Activated effector memory CD4-positive, alpha-beta T cell treated with Interleukin-2 at 50 U/mL for 16 hours (primary cell): ENCODE measurements around the gene LPAR6.

Experiments used
- DNase-seq: peaks from one replicate; pipeline ENCODE4 v3.0.0-alpha.2; 2020

Gene LPAR6

DNA sequence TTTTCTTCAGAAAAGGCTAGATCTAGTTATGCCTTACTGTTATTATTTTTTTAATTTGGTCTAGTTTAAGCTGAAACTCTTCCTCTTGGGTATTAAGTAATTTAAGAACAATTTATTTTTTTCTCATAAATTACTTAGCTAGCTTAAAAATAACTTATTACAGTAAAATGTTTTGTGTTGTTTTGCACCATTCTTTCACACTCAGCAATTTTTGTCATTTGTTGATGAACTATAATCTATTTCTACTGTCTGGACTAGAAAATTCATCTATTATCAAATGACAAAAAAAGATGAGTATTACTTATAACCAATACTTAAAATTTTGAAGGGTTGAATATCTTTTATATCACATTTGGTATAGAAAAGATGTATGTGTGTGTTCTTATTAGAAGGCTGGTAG lies 1.6 kb upstream of the LPAR6 start:
- no peak for DNase-seq

DNA sequence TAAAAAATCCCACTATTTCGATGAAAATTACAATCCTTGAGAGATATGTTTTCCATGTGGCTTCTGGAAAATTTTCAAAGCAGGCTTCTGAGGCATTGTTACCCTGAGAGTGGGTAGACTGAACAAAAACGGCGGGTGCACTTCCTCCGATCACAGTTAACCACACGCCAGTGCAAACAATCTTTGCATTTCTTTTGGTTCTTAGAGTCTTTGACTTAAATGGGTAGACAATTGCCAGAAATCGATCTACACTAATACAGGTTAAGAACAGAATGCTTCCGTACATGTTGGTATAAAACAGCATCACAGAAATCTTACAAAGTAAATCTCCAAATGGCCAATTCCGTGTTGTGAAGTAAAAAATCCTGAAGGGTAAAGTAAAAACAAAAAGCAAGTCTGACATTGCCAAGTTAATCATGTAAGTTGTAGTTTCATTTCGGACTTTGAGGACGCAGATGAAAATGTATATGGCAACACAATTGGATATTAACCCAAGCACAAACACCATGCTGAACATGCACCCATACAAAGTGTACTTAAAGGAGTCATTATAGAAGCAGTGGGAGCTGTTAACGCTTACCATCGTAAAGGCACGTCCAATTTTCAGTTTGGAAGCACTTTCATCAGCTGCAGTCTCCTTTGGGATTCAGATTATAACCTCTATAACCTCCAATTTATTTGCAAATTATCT lies 927 bp downstream of the LPAR6 start:
- DNase-seq, result no peak

DNA sequence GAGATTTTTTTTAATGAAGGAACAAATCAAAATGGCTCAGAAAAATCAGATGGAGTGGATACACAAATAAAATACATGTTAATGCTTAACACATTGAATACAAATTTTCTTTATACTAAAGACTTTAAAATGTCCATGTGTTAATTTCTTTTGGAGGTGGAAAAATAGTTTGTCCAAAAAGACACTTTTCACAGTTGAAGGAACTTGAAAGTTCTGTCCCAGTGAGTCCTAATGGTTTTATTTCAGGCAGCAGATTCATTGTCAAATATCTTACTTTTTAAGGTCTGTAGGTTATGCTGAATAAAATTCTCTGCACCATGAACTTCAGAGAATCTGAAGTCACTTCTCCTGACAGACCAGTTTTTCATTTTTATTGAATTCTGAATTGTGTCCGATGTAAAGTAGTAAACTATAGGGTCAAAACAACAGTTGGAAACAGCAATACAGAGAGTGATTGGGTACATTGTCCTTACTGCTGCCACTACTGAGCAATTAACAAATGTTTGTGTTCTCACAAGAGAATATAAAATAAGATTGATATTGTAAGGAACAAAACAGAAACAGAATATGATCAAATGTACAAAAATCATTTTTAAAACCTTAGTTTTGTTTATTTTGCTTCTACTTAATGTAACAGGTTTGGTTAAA lies 1.6 kb downstream of the LPAR6 start:
- DNase-seq, result no peak

DNA sequence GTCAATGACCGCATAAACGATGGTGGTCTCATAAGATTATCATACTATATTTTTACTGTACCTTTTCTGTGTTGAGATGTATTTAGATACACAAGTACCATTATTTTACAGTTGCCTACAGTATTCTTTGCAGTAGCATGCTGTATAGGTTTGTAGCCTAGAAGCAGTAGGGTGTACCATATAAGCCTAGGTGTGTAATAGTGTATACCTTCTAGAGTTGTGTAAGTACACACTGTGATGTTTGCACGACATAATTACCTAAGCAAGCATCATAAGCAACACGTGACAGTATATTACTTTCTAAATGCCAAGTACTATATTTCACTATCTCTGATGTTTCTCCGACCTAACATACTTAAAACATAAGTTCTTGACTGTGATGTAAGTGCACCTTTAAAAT lies 2.7 kb downstream of the LPAR6 start:
- DNase-seq, result no peak

DNA sequence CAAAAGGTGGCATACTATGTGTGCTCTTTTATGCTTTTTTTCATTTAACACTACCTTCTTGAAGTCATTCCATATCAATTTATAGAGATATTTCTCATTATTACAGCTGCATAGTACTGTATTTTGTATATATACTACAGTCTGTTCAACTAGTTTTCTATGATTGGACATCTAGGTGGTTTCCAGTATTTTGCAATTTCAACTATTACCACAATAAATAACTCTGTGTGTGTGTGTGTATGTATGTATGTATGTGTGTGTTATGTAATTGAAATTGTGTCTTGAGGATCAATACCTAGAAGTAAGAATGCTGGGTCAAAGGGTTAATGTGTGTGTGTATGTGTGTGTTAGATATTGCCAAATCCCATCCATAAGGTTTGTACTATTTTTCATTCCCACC lies 7.0 kb downstream of the LPAR6 start:
- DNase-seq, result no peak

DNA sequence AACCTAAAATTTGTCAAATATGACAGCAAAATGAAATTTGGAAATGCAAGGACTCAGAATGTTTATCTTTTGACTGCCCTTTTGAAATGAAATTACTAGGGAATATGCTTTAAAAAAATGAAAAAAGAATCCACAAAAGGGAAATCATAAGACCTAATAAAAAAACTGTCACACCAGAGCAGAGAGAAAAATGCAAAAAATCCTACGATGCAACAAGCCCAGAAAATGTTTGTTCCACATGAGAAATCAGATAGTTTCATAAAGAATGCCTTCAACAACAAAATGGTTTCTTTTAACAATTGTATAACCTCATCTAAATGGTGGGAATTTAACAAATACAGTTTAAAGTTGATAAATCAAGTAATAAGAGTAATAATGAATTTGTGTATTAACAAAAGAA lies 8.0 kb downstream of the LPAR6 start:
- no peak for DNase-seq

DNA sequence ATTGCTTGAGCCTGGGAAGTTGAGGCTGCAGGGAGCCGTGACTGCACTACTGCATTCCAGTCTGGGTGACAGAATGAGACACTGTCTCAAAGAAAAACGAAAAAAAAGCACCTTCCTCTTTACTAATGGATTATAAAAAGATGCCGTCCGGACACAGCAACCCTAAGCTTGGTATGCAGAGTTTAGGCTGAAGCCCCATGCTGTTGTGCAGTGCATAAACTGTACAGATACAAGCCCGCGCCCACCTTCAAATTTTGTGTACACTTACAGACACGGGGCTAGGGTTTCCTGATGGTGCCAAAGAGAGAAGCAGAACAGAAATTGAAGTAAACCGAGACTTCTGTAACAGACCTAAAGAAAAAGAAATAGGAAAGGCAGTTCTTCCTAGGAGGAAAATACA lies 9.0 kb downstream of the LPAR6 start:
- no peak for DNase-seq

DNA sequence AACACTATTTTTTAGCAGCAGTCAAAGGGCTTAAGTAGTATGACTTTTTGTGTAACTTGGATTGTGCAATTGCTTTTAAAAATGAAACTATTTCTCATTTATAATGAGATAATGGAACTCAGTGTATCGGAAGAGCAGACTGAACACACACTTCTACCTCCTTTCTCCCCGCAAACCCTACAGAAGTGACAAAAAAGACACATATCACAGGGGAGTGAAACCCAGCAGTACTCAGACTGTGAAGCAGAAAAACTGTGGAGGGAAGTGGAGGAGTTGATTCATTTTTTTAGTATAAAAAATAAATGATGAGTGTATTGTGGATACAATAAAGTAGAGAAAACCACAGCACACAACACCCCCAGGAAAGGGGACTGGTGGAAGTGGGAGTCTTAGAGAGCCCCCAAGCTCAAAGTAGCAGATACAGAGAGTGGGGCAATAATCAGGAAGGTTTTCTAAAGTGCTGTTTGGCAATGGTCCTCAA lies 9.7 kb downstream of the LPAR6 start:
- no peak for DNase-seq

DNA sequence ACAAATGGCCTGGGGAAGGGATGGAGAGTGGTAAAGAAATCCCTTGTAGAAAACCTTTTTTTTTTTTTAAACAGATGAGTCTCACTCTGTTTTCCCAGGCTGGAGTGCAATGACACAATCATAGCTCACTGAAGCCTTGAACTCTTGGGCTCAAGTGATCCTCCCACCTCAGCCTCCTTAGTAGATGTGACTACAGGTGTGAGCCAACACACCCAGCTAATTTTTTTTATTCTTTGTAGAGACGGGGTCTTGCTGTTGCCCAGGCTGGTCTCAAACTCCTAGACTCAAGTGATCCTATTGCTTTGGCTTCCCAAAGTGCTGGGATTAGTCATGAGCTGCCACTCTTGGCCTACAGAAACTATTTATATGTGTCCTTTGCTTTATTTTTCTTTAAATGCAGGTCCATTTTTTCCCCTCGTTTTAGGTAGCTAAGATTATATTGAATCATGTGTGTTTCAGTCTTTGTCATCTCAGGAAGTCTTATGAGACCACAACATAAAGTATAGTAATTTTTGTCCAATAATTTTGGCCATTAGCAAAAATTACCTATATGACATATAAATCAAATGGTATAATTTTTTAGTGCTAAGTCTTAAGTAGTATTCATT lies 10.5 kb downstream of the LPAR6 start:
- no peak for DNase-seq

DNA sequence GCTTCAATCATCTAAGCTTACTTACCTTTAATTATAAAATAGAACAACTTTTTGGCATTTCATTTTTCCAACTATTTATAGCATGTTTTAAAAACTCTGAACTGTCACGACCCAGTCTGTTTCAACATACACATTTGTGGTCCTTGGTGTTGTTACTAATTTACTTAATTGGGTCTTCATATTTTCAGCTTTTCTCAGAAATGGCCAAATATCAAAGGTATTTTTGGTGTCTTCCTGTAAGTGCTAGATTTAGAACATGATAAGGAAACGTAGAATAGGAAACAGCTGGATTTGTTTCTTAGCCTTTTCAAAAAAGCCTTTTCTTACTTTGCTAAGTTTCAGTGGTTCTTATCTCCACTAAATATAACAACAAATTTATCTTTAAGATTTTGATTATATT lies 11.4 kb downstream of the LPAR6 start:
- no peak for DNase-seq

DNA sequence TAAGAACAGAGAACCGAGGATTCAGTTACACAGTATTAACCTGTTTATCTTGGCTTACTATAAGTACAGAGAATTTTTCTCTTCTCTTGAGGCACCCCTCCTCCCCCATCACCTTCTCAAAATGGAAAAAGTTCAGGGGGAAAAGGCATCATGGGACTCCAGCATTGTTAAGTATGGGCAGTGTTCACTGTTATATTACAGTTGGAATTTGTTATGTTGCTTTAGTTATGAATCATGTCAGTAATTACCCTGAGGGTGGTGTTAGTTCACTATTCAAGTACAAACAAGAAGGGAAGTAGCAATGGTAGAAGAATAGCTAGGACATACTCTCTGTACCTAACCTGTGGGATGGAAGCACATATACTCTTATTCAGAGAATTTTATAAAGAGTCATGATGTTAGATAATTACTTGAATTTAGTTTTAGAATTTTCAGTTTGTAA lies 12.0 kb downstream of the LPAR6 start:
- DNase-seq, result no peak

DNA sequence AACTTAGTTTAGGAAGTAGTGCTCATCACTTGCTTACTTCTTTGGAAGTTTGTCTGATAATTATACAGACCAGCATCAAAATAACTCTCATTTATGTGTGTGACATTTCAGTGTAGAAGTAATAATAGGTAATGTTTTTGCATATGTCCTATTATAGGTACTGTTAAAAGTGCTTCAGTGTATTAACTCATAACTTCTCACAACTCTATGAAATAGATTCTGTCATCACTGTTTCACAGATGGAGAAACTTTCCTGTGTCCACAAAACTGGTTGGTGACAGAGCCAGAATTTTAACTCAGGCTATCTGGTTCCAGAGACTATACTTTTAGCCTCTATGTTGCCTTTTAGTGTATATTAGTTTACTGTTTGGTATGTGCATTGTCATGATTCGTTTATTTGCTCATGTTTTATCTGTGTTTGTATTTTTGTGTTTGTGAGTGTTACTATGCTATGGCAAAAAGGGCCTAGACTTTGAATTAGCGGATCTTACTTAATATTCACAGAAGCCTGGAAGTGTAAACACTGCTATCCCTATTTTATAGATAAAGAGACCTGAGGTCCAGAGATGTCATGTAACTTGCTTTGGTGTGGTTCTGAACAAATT lies 12.7 kb downstream of the LPAR6 start:
- no peak for DNase-seq

DNA sequence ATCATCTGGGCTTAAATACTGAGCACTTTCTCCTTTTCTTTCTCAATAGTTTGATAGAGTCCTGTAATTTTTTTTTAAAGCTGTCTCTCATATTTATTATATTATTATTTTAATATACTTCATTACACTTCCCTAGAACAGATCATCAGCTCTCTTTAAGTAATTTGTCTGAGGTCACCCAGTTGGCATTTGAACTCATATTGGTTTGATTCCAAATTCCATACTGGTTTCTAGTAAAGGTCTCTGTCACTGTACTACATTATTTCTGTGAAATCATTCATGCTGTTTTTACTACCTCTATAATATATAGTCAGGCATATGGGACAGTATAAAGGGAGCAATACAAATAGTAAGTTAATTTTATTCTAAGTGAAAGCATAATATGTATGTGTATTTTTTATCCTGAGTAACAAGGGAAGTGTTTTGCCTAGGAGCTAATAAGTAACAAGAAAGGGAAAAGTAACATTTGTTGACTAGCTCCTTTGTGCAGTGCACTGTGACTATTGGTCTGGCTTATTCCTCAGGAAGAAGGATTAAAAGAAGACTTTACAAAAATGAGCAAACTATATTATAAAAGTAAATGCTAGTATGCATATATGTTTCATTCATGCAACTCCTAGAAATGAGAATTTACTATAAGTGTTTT lies 14.3 kb downstream of the LPAR6 start:
- no peak for DNase-seq

DNA sequence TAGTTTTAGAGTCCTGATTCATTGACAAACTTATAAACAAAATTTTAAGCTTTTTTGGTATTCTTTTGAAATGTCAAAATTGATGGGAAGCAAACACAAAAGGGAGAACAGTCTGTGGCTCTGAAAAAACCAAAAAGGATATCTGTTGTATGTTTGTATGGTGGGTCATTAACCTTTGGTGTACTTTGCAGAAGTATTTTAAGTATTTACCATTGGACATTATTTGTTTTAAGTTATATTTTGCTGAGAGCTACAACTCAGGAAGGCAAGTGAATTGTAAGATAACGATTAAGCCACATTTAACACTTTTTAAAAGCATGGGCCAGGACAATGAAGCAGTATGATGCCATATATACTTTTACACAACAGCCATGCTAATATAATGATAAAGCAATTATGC lies 15.2 kb downstream of the LPAR6 start:
- no peak for DNase-seq

DNA sequence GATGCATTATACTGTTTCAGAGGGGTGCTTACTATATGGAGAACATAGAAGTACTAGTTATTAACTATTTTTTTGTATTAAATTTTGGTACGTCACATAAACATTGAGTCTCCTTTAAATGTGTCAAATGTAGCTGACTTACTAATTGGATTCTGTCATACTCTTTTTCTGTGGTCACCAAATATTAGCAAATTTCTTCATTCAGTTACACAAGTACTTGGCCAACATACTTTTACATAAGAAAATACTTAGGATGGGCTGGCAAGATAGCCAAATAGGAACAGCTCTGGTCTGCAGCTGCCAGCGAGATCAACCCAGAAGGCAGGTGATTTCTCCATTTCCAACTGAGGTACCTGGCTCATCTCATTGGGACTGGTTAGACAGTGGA lies 19.2 kb downstream of the LPAR6 start:
- DNase-seq, result no peak

DNA sequence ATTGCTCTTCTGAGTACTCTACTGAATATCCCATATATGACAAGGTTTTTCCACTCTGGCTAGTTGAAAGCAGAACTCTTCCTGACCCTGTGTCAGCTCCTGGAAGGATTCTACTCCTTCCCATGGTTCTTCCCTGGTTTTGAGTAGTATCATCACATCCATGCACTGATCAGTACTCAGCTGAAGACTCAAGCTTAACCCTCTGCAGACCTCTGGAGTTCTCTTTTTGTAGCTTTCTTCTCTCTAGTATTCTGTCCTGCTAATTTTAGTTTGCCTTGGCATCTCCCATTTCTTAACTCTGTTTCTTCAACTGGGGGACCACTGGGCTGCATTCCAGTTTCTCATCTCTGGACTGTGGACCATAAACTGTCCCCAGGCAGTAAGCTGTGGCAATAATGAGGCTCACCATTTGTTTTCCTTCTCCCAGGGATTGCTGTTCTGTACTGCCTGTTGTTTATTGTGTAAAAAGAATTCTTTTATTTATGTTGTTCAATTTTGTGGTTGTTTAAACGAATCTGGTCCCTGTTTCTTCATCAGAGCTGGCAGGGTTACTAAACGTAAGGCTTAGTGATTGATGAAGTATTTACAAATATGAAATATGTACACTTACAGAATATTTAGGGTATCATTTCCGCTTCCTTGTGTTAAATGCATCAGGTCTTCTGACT lies 19.7 kb downstream of the LPAR6 start:
- no peak for DNase-seq

DNA sequence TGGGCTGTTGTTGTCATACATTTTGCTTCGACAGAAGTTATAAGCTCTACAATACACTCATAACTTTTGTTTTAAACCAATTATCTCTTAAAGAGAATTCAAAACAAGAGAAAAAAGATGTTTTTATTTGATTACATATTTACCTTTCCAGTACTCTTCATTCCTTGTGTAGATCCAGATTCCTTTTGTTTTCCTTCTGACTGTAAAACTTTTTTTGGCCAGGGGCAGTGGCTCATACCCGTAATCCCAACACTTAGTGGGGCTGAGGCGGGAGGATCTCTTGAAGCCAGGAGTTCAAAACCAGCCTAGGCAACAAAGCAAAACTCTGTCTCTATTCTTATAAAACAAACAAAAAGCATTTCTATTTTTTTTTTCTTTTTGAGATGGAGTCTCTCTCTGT lies 21.7 kb downstream of the LPAR6 start:
- DNase-seq, result no peak

DNA sequence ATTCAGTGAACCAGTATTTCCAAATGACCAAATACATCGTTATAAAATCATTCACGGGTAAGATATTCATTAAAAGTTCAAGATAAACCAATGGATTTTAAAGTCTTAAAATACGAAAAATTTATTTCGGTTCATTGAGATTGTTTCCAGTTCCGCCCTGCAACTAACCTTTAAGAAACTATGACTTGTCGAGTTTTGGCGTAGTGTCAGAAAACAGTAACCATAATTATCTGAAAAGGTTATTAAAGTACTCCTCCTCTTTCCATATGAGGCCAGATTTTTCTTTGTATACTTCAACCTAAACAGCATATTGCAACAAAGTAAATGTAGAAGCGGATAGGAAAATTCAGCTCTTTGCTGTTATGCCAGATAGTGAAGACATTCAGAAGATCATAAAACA lies 26.1 kb downstream of the LPAR6 start:
- no peak for DNase-seq

DNA sequence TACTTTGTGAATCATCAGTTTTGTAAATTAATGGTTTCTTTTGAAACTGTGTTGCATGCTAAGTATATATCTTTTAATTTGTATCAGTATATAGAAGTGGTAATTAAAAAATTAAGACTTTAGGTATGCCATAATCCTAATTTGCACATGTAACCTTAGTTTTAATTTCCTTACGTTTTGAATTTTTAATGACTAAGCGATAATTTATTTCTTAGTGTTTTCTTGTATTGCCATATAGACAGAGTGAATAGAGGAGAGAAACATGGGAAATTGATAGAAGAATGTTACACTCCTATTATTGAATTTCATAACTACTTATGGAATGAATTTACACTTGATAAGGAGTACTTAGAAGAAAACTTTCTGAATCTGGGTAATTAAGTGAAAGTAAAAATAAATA lies 29.5 kb downstream of the LPAR6 start:
- DNase-seq, result no peak

DNA sequence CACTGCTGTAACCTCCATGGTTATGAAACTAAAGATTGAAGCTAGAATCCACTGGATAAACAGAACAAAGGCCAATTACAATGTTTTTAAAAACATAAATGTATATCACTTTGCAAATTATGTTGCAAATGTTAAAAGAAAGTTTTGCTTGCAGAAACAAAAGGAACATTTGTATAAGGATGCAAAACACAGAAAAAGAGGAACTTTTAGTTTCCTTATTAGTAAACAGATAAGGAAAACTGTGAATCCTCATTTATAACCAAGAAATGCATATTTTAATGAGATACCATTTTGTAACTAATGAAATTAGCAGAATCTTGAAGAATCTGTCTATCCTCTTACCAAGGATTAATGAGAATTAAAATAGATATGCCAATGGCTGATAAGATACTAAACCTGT lies 32.3 kb downstream of the LPAR6 start:
- no peak for DNase-seq

DNA sequence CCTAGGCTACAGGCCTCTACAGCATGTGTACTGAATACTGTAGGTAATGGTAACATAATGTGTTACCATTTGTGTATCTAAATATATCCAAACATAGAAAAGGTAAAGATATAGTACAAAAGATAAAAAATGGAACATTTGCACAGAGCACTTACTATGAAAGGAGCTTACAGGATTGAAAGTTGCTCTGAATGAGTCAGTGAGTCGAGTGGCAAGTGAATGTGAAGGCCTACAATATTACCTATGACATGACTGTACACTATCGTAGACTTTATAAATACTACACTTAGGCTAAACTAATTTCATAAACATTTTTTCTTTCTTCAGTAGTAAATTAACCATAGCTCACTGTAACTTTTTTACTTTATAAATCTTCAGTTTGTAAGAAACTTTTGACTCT lies 35.1 kb downstream of the LPAR6 start:
- DNase-seq, result no peak

DNA sequence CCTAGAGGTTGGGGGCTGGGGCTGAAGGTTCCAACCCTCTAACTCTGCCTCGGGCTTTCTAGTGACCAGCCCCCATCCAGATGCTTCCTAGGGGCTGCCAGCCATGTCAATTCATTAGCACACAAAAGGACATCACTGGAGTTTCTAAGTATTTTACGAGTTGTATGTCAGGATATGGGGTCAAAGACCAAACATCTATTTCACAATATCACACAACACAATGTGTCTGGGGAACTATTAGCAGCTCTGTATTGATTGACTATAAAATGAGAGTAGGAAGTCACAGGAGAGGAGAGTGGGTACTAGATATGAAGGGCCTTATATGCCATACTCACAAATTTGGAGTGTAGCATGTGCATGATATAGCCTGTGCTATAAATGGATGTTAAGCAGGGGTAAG lies 42.1 kb downstream of the LPAR6 start:
- DNase-seq, result no peak

DNA sequence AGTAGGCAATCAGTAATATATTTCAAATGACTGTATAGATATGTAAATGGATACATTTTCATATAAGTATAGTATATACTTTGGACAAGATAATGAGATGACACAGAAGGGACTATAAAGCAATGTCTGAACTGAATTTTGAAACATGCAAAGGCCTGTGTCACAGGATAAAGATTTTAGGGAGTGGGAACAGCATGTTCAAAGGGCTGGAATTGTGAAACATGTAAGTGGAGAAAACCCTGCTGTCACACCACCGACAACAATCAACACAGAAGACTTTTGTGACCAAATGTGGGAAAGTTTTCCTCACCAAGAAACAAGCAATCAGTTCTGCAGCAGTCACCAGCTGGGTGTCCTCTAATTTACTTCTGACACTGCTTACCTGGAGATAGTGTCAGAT lies 42.9 kb downstream of the LPAR6 start:
- DNase-seq, result no peak
